AG04450 (cell line): Measurements from ENCODE around the gene CEP68. TPM values are rescaled to one million over a fixed set of nuclear protein-coding genes. Genes with fewer than 3 reads are reported as not detected.

Experiments
- CTCF ChIA-PET: fragments of 300-600, 350-600 bp; formaldehyde crosslinking; extraction: SDS; loops from one replicate; lab custom pipeline; 2022; ENCODE audit warnings: antibody characterized with exemption, inconsistent platforms; lab: Charles Lee
- POLR2A ChIA-PET: fragments of 350-600 bp; formaldehyde crosslinking; extraction: SDS; loops from one replicate; lab custom pipeline; 2021; ENCODE audit warnings: antibody characterized with exemption, inconsistent platforms; lab: Yijun Ruan, JAX
- DNase-seq: peaks from one replicate; pipeline ENCODE4 v3.0.0-alpha.2; 2011; ENCODE audit warnings: low read depth, low spot score
- H3K27ac ChIP-seq: one replicate; pipeline ENCODE4 v1.5.1; 2012; ENCODE audit warnings: low read depth, low read length, control low read depth
- H3K27me3 ChIP-seq: one replicate; pipeline ENCODE4 v1.6.0; 2012; ENCODE audit warnings: low read length; ENCODE audit not compliant: control insufficient read depth, insufficient read depth
- H3K4me3 ChIP-seq: 2 replicates; pipeline ENCODE4 v1.5.1; 2011; ENCODE audit warnings: mild to moderate bottlenecking, low read depth, low read length, control low read depth
- H3K9me3 ChIP-seq: 2 replicates; pipeline ENCODE4 v1.5.1; 2012; ENCODE audit warnings: low read length; ENCODE audit not compliant: control insufficient read depth, insufficient read depth
- polyA minus RNA-seq: library from RNA; depleted of rRNA, polyadenylated mRNA; stranded (reverse); fragments of >200 nt; gene quantifications from 2 replicates; pipeline ENCODE4 v1.2.3, GENCODE V29; 2011; rRNA and poly(A)+ RNA removed
- polyA plus RNA-seq: library from polyadenylated mRNA; depleted of rRNA; stranded (reverse); fragments of >200 nt; gene quantifications from 2 replicates; pipeline ENCODE4 v1.2.3, GENCODE V29; 2011; rRNA removed
- TF ChIP-seq, protein P1 (sequence below): IDR thresholded peaks from 2 replicates; pipeline ENCODE4 v1.5.1; 2011; ENCODE audit warnings: low read depth, low read length, control low read depth, inconsistent platforms

Gene CEP68, protein sequence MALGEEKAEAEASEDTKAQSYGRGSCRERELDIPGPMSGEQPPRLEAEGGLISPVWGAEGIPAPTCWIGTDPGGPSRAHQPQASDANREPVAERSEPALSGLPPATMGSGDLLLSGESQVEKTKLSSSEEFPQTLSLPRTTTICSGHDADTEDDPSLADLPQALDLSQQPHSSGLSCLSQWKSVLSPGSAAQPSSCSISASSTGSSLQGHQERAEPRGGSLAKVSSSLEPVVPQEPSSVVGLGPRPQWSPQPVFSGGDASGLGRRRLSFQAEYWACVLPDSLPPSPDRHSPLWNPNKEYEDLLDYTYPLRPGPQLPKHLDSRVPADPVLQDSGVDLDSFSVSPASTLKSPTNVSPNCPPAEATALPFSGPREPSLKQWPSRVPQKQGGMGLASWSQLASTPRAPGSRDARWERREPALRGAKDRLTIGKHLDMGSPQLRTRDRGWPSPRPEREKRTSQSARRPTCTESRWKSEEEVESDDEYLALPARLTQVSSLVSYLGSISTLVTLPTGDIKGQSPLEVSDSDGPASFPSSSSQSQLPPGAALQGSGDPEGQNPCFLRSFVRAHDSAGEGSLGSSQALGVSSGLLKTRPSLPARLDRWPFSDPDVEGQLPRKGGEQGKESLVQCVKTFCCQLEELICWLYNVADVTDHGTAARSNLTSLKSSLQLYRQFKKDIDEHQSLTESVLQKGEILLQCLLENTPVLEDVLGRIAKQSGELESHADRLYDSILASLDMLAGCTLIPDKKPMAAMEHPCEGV
- polyA plus RNA-seq (7.3 and 7.9 TPM in 2 replicates), polyA minus RNA-seq (8.6 and 8.9 TPM in 2 replicates)

DNA sequence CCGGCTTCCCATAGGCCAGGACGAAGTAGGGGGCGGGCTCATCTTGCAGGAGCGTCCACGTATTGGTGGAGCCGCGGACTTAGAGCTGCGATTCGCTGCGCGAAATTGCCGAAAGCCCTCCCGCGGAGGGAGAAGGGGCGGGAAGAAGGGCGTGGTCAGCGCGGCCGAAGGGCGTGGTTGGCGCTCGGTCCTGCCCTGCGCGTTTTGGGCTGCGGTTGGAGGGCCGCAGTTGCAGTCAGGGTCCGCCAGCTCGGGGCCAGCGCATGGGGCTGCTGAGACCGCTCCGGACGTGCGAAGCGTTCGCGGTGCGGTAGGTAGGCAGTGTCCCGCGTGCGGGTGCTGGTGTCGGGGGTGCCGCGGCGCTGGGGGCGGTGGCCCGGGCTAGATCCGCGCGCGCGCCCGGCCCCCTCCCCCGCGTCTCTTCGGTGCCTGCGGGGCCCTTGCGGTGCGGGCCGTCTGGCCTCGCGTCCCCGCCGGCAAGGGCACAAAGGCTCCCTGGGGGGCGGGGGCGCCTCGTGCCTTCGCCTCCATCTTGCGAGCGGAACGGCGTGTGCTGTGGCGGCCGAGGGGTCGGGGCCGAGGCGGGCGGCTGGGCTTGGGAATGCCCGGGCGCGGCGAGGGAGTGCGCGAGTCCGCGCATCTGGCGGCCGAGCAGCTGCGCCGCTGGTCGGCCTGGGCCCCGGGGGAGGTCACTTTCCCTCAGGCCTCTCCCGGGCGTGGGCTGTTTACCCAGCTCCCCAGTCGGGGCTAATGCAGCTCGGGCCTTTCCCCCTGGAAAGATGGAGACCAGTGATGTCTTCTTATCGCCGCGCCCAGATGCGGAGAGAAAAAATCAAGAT, at the start of gene CEP68:
CEP68 (plus strand) TSS at position 202 of the 839 bp plus-strand sequence. CDS start 13,029 bp downstream, outside the sequence.
- ChIA-PET POLR2A (interaction anchor here (0.5 to 1.9 kb wide), 12 partner anchors 9 to 1523 kb away, joined by 3 to 17 read pairs (median 6); partner anchors contain the start of genes ACTR2, RAB1A and UGP2), CTCF (interaction anchor here (0.8 to 5.0 kb wide), 6 partner anchors 8 to 138 kb away, joined by 3 to 20 read pairs (median 5); no protein-coding TSS in a partner anchor)
- peak; percentile 93 for DNase-seq

DNA sequence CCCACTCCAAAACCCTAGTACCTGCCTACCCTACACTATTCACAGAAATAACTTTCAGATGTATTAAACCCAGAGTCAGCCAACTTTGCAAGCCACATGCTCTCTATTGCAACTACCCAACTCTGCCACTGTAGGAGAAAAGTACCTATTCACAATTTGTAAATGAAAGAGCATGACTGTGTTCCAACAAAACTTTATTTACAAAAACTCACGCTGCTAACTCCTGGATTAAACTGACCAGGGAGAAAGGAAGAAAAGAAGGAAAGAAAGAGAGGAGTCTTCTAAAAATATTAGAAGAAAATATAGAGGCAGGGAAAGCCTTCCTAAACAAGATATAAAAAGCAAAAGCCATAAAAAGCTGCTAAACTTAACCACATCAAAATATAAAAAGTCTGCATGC, 42.4 kb upstream of the CEP68 start:
- no peak overlapping the region for H3K4me3 ChIP-seq
- DNase-seq = no peak
- POLR2A ChIA-PET = no interaction called here
- CTCF ChIA-PET = no interaction called here
- TF ChIP-seq, protein P1, sequence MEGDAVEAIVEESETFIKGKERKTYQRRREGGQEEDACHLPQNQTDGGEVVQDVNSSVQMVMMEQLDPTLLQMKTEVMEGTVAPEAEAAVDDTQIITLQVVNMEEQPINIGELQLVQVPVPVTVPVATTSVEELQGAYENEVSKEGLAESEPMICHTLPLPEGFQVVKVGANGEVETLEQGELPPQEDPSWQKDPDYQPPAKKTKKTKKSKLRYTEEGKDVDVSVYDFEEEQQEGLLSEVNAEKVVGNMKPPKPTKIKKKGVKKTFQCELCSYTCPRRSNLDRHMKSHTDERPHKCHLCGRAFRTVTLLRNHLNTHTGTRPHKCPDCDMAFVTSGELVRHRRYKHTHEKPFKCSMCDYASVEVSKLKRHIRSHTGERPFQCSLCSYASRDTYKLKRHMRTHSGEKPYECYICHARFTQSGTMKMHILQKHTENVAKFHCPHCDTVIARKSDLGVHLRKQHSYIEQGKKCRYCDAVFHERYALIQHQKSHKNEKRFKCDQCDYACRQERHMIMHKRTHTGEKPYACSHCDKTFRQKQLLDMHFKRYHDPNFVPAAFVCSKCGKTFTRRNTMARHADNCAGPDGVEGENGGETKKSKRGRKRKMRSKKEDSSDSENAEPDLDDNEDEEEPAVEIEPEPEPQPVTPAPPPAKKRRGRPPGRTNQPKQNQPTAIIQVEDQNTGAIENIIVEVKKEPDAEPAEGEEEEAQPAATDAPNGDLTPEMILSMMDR = no peak
- H3K27me3 ChIP-seq = no peaks in the 10 kb centered on the region
- no peaks in the 10 kb centered on the region for H3K9me3 ChIP-seq
- H3K27ac ChIP-seq = no peak overlapping the region

More for the DNA sequence above, at the start of gene CEP68:
- TF ChIP-seq, protein P1 = no peak
- H3K27ac ChIP-seq = no peak within 1 kb of the TSS
- no peaks in the 10 kb centered on the region for H3K9me3 ChIP-seq
- peak within 1 kb of the TSS; percentile 78 for H3K4me3 ChIP-seq
- no peaks in the 10 kb centered on the region for H3K27me3 ChIP-seq

DNA sequence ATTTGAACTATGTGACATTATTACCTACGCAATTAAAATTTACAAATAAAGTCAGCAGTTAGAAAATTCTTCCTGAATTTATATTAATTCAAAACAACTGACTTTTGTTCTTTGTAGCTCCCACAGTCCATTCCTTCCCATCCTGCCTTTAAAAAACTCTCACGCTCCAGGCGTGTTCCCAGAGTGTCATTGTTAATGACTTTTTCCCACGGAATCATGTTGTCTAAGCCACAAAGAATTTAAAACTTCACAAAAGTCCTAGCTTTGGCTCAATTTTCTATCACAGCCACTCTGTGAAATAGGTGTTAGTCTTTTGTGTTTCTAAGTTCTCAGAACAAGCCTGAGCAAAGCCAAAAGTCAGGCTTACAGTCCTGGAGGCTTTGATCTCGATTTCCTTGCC, 40.5 kb upstream of the CEP68 start:
- DNase-seq = no peak

DNA sequence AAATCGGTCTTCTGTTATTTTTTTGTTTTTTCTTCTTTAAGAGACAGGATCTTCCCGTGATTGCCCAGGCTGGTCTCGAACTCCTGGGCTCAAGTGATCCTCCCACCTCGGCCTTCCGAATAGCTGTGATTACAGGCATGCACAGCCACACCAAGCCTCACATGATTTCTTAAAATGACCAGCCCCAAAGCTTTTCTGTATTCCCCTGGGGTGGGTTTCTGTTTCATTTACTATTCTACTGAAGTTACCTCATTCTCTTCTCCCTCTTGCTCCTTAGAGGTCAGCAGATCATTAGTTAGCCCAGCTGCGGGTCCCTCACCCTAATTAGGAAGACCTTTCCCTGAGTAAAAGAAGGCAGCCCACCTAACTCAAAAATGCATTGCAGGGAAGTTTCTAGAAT, 39.4 kb upstream of the CEP68 start:
- no peaks in the 10 kb centered on the region for H3K27me3 ChIP-seq
- ChIA-PET CTCF (interaction anchor here (0.7 kb wide), 1 partner anchor 23 kb away, joined by 3 read pairs; no protein-coding TSS in a partner anchor), POLR2A (no interaction called here)
- TF ChIP-seq, protein P1 = no peak
- H3K9me3 ChIP-seq = no peaks in the 10 kb centered on the region
- DNase-seq = no peak
- H3K4me3 ChIP-seq = no peak overlapping the region
- H3K27ac ChIP-seq = no peak overlapping the region

More for the DNA sequence above, 40.5 kb upstream of the CEP68 start:
- ChIA-PET CTCF (no interaction called here), POLR2A (no interaction called here)
- H3K27ac ChIP-seq = no peak overlapping the region
- no peaks in the 10 kb centered on the region for H3K27me3 ChIP-seq
- no peak overlapping the region for H3K4me3 ChIP-seq
- H3K9me3 ChIP-seq = no peaks in the 10 kb centered on the region
- TF ChIP-seq, protein P1 = no peak
